ENCODE measurements around the gene UCHL5.

Gene UCHL5

DNA sequence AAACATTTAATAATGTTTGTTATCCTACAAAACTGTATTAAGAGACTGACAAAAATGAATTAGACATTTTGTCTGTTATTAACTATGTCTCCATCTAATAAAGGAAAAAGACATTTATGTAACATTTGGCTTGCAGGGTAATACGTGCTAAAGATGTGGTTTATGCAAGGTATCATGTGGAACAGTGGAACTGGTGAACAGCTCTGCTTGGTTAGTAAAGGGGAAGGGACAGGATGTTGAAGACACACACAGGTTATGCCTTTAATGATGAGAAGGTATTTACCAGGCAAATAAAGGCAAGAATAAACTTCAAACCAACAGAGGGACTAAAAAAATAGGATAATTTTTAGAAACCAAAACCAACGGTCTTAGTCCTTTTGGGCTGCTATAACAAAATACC is 93.1 kb downstream of the UCHL5 start:
- Histone ChIP-seq H3K27ac (ENCODE audit: low read depth, low read length) (no peak overlapping the region), H3K27me3 (ENCODE audit: control insufficient read depth, insufficient read depth, low read length) (no peaks in the 10 kb centered on the region), H3K9ac (ENCODE audit: low read depth, low read length) (no peak overlapping the region), H3K4me1 (ENCODE audit: control insufficient read depth, insufficient read depth, low read length) (no peaks in the 10 kb centered on the region), H3K9me3 (ENCODE audit: control insufficient read depth, insufficient read depth, low read length) (no peaks in the 10 kb centered on the region), H3K4me3 (ENCODE audit: low read depth, low read length) (no peak overlapping the region), H3K36me3 (ENCODE audit: control insufficient read depth, insufficient read depth, low read length) (no peaks in the 10 kb centered on the region)

DNA sequence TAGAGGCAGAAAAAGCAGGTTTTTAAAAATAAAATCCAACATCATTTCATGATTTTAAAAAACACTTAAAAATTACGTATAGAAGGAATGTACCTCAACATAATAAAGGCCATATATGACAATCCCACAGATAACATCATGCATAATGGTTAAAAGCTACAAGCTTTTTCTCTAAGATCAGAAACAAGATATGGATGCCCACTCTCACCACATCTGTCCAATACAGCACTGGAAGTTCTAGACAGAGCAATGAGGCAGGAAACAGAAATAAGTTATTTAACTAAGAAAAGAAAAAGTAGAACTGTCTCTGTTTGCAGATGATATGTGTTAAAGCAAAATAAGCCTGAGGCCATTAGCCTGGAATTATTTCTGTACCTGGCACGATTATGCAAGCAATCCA is 96.3 kb downstream of the UCHL5 start:
- no peaks in the 10 kb centered on the region for H3K27me3 ChIP-seq (ENCODE audit: control insufficient read depth, insufficient read depth, low read length)
- H3K4me3 ChIP-seq (ENCODE audit: low read depth, low read length) = no peak overlapping the region
- H3K4me1 ChIP-seq (ENCODE audit: control insufficient read depth, insufficient read depth, low read length) = no peaks in the 10 kb centered on the region
- H3K36me3 ChIP-seq (ENCODE audit: control insufficient read depth, insufficient read depth, low read length) = no peaks in the 10 kb centered on the region
- no peak overlapping the region for H3K27ac ChIP-seq (ENCODE audit: low read depth, low read length)
- no peak overlapping the region for H3K9ac ChIP-seq (ENCODE audit: low read depth, low read length)
- H3K9me3 ChIP-seq (ENCODE audit: control insufficient read depth, insufficient read depth, low read length) = no peaks in the 10 kb centered on the region

Data from HUES48 (cell line).